ENCODE measurements around the gene DNAJC7. TPM values are rescaled to one million over a fixed set of nuclear protein-coding genes. Genes with fewer than 3 reads are reported as not detected.

The DNAJC7 gene
- total RNA-seq, 1 donor = 75.3 TPM

DNA sequence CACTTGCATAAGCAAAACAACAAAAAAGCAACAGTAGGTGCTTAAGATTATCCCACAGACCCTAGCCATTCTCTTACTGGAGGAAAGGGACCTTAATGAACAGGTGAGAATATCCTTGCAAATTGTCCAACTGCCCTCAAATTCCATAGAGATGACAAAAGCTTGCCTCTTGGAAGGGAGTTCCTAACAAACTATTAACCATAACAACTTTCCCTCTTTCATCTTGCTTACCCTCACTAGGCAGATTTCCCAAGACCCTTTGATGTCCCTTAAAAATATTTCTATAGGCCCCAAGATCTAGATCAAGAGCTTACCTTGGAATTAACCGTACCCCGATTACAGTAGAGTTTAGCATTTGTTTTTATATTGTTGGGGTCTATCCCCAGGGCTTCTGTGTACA is 28.8 kb downstream of the DNAJC7 start:
- TF ChIP-seq, protein P1, sequence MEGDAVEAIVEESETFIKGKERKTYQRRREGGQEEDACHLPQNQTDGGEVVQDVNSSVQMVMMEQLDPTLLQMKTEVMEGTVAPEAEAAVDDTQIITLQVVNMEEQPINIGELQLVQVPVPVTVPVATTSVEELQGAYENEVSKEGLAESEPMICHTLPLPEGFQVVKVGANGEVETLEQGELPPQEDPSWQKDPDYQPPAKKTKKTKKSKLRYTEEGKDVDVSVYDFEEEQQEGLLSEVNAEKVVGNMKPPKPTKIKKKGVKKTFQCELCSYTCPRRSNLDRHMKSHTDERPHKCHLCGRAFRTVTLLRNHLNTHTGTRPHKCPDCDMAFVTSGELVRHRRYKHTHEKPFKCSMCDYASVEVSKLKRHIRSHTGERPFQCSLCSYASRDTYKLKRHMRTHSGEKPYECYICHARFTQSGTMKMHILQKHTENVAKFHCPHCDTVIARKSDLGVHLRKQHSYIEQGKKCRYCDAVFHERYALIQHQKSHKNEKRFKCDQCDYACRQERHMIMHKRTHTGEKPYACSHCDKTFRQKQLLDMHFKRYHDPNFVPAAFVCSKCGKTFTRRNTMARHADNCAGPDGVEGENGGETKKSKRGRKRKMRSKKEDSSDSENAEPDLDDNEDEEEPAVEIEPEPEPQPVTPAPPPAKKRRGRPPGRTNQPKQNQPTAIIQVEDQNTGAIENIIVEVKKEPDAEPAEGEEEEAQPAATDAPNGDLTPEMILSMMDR (IDR thresholded peaks at IDR 0.05; ENCODE audit: extremely low read depth, low read depth, low read length) = no peak
- H3K27me3 ChIP-seq (ENCODE audit: insufficient read depth, low read length) = no peaks in the 10 kb centered on the region
- H3K79me2 ChIP-seq (ENCODE audit: insufficient read depth, low read length) = peaks cover 22% of the 10 kb centered on the region
- DNase-seq (ENCODE audit: insufficient read length, low spot score, missing footprints) = no peak
- no peaks in the 10 kb centered on the region for H3K9me3 ChIP-seq (ENCODE audit: low read depth, low read length)
- no peak overlapping the region for H3K4me2 ChIP-seq (ENCODE audit: insufficient read depth, low read length)
- no peak overlapping the region for H3K4me3 ChIP-seq (ENCODE audit: insufficient read depth, low read length)
- peaks cover 93% of the 10 kb centered on the region for H3K36me3 ChIP-seq (ENCODE audit: insufficient read depth, low read length)
- H3K4me1 ChIP-seq (ENCODE audit: insufficient read depth, low read length) = peaks cover 4% of the 10 kb centered on the region
- peaks cover 10% of the 10 kb centered on the region for H4K20me1 ChIP-seq (ENCODE audit: insufficient read depth, low read length)
- no peak overlapping the region for H3K27ac ChIP-seq (ENCODE audit: low read depth, low read length)
- H2AFZ ChIP-seq (ENCODE audit: low read length) = no peak overlapping the region

DNA sequence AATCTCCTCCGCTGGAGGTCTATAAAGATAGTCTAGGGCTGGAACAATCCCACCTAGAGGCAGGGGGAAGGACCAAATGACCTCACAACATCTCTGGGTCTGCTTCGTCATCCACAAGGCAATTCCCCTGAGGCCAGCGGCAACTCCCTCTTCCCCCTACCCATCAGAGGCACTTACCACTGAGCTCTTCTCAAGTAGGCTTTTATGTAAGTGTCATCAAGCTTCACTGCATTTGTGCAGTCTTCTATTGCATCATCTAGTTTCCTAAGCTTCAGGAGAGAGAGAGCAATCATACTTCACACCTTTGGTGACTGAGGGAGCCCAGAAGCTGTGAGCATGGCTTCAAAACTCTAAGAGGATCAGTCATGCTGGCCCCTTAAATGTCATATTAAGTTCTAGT is 29.6 kb downstream of the DNAJC7 start:
- Histone ChIP-seq H3K27ac (ENCODE audit: low read depth, low read length) (no peak overlapping the region), H3K36me3 (ENCODE audit: insufficient read depth, low read length) (peaks cover 93% of the 10 kb centered on the region), H3K4me1 (ENCODE audit: insufficient read depth, low read length) (peaks cover 3% of the 10 kb centered on the region), H2AFZ (ENCODE audit: low read length) (no peak overlapping the region), H3K9me3 (ENCODE audit: low read depth, low read length) (no peaks in the 10 kb centered on the region), H3K4me2 (ENCODE audit: insufficient read depth, low read length) (no peak overlapping the region), H3K4me3 (ENCODE audit: insufficient read depth, low read length) (no peak overlapping the region), H3K27me3 (ENCODE audit: insufficient read depth, low read length) (no peaks in the 10 kb centered on the region), H3K79me2 (ENCODE audit: insufficient read depth, low read length) (peaks cover 22% of the 10 kb centered on the region), H4K20me1 (ENCODE audit: insufficient read depth, low read length) (peaks cover 6% of the 10 kb centered on the region)
- TF ChIP-seq, protein P1 (IDR thresholded peaks at IDR 0.05; ENCODE audit: extremely low read depth, low read depth, low read length) = no peak
- DNase-seq (ENCODE audit: insufficient read length, low spot score, missing footprints) = no peak

DNA sequence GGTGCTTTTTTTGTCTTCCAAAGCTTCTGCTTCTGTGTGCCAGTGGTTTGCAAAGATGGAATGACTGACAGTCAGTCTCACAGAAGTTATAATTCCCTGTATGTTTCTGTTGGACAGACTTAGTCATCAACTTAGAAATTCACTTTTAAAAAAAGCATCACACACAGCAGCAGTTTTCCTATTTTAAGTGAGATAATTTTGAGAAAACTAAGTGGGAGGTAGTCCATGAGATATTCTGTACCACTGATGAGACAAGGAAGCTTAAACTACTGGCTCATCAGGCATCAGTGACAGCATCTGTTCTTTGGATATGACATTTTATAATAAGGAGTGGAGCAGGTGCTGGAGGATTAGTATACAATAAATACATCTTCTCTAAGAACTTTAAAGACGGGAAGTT is 30.6 kb downstream of the DNAJC7 start:
- no peaks in the 10 kb centered on the region for H3K9me3 ChIP-seq (ENCODE audit: low read depth, low read length)
- TF ChIP-seq, protein P1 (IDR thresholded peaks at IDR 0.05; ENCODE audit: extremely low read depth, low read depth, low read length) = no peak
- H4K20me1 ChIP-seq (ENCODE audit: insufficient read depth, low read length) = peaks cover 5% of the 10 kb centered on the region
- H3K27me3 ChIP-seq (ENCODE audit: insufficient read depth, low read length) = no peaks in the 10 kb centered on the region
- no peak overlapping the region for H3K4me2 ChIP-seq (ENCODE audit: insufficient read depth, low read length)
- H3K27ac ChIP-seq (ENCODE audit: low read depth, low read length) = no peak overlapping the region
- H3K4me1 ChIP-seq (ENCODE audit: insufficient read depth, low read length) = no peaks in the 10 kb centered on the region
- H3K4me3 ChIP-seq (ENCODE audit: insufficient read depth, low read length) = no peak overlapping the region
- no peak overlapping the region for H2AFZ ChIP-seq (ENCODE audit: low read length)
- peaks cover 94% of the 10 kb centered on the region for H3K36me3 ChIP-seq (ENCODE audit: insufficient read depth, low read length)
- no peak for DNase-seq (ENCODE audit: insufficient read length, low spot score, missing footprints)
- peaks cover 20% of the 10 kb centered on the region for H3K79me2 ChIP-seq (ENCODE audit: insufficient read depth, low read length)

DNA sequence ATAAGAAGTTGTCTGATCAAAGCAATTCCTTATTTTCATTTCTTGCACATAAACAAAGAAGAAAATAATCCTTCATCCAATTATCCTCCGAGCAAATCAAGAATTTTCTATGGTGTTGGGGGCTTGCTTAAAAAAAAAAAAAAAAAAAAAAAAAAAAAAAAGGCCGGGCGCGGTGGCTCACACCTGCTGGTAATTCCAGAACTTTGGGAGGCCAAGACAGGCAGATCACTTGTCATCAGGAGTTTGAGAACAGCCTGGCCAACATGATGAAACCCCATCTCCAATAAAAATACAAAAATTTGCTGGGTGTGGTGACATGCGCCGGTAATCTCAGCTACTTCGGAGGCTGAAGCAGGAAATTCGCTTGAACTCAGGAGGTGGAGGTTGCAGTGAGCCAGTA is 31.3 kb downstream of the DNAJC7 start:
- Histone ChIP-seq H3K4me3 (ENCODE audit: insufficient read depth, low read length) (no peak overlapping the region), H4K20me1 (ENCODE audit: insufficient read depth, low read length) (peaks cover 5% of the 10 kb centered on the region), H3K4me2 (ENCODE audit: insufficient read depth, low read length) (no peak overlapping the region), H3K27ac (ENCODE audit: low read depth, low read length) (no peak overlapping the region), H3K36me3 (ENCODE audit: insufficient read depth, low read length) (peaks cover 94% of the 10 kb centered on the region), H3K4me1 (ENCODE audit: insufficient read depth, low read length) (no peaks in the 10 kb centered on the region), H3K27me3 (ENCODE audit: insufficient read depth, low read length) (no peaks in the 10 kb centered on the region), H2AFZ (ENCODE audit: low read length) (no peak overlapping the region), H3K9me3 (ENCODE audit: low read depth, low read length) (no peaks in the 10 kb centered on the region), H3K79me2 (ENCODE audit: insufficient read depth, low read length) (peaks cover 17% of the 10 kb centered on the region)
- TF ChIP-seq, protein P1 (IDR thresholded peaks at IDR 0.05; ENCODE audit: extremely low read depth, low read depth, low read length) = no peak
- no peak for DNase-seq (ENCODE audit: insufficient read length, low spot score, missing footprints)

All from osteoblast (primary cell).